ENCODE data around the gene IER3IP1.

Gene IER3IP1

GRCh38 chr18:47115205-47115604 lies 61.0 kb downstream of the IER3IP1 start:
- Histone ChIP-seq H3K9me3 (ENCODE audit: control insufficient read depth, low read length) (no peaks in the 10 kb centered on the region), H3K9ac (ENCODE audit: low read length) (no peak overlapping the region), H3K36me3 (ENCODE audit: control insufficient read depth, insufficient read depth, low read length, severe bottlenecking) (peaks cover 54% of the 10 kb centered on the region), H3K4me1 (ENCODE audit: control insufficient read depth, insufficient read depth, low read length) (peaks cover 6% of the 10 kb centered on the region), H3K4me3 (ENCODE audit: low read length) (no peak overlapping the region), H3K27me3 (replicated peaks; ENCODE audit: control insufficient read depth, insufficient read depth, low read length) (no peaks in the 10 kb centered on the region)
- no peak for DNase-seq (ENCODE audit: low read depth)

- Histone ChIP-seq H3K4me3 (ENCODE audit: low read length) (no peak overlapping the region), H3K9me3 (ENCODE audit: control insufficient read depth, low read length) (no peaks in the 10 kb centered on the region), H3K36me3 (ENCODE audit: control insufficient read depth, insufficient read depth, low read length, severe bottlenecking) (peaks cover 54% of the 10 kb centered on the region), H3K27me3 (replicated peaks; ENCODE audit: control insufficient read depth, insufficient read depth, low read length) (no peaks in the 10 kb centered on the region), H3K9ac (ENCODE audit: low read length) (no peak overlapping the region), H3K4me1 (ENCODE audit: control insufficient read depth, insufficient read depth, low read length) (no peaks in the 10 kb centered on the region)
- DNase-seq (ENCODE audit: low read depth): peak; percentile 30
Observed at GRCh38 chr18:47113796-47114540, 62.2 kb downstream of the IER3IP1 start.

- H3K4me1 ChIP-seq (ENCODE audit: control insufficient read depth, insufficient read depth, low read length): no peaks in the 10 kb centered on the region
- no peaks in the 10 kb centered on the region for H3K27me3 ChIP-seq (replicated peaks; ENCODE audit: control insufficient read depth, insufficient read depth, low read length)
- peaks cover 74% of the 10 kb centered on the region for H3K36me3 ChIP-seq (ENCODE audit: control insufficient read depth, insufficient read depth, low read length, severe bottlenecking)
- no peak overlapping the region for H3K4me3 ChIP-seq (ENCODE audit: low read length)
- H3K9ac ChIP-seq (ENCODE audit: low read length): no peak overlapping the region
- H3K9me3 ChIP-seq (ENCODE audit: control insufficient read depth, low read length): no peaks in the 10 kb centered on the region
- DNase-seq (ENCODE audit: low read depth): no peak
Observed at GRCh38 chr18:47110492-47111274, 65.5 kb downstream of the IER3IP1 start.

GRCh38 chr18:47109720-47110119 lies 66.4 kb downstream of the IER3IP1 start:
- H3K9me3 ChIP-seq (ENCODE audit: control insufficient read depth, low read length): no peaks in the 10 kb centered on the region
- H3K9ac ChIP-seq (ENCODE audit: low read length): no peak overlapping the region
- no peaks in the 10 kb centered on the region for H3K27me3 ChIP-seq (replicated peaks; ENCODE audit: control insufficient read depth, insufficient read depth, low read length)
- no peak overlapping the region for H3K4me3 ChIP-seq (ENCODE audit: low read length)
- H3K36me3 ChIP-seq (ENCODE audit: control insufficient read depth, insufficient read depth, low read length, severe bottlenecking): peaks cover 77% of the 10 kb centered on the region
- no peaks in the 10 kb centered on the region for H3K4me1 ChIP-seq (ENCODE audit: control insufficient read depth, insufficient read depth, low read length)
- DNase-seq (ENCODE audit: low read depth): no peak

GRCh38 chr18:47108998-47109405 lies 67.2 kb downstream of the IER3IP1 start:
- DNase-seq (ENCODE audit: low read depth): no peak
- no peaks in the 10 kb centered on the region for H3K4me1 ChIP-seq (ENCODE audit: control insufficient read depth, insufficient read depth, low read length)
- peaks cover 78% of the 10 kb centered on the region for H3K36me3 ChIP-seq (ENCODE audit: control insufficient read depth, insufficient read depth, low read length, severe bottlenecking)

GRCh38 chr18:47108373-47108772 lies 67.8 kb downstream of the IER3IP1 start:
- no peaks in the 10 kb centered on the region for H3K27me3 ChIP-seq (replicated peaks; ENCODE audit: control insufficient read depth, insufficient read depth, low read length)
- no peaks in the 10 kb centered on the region for H3K9me3 ChIP-seq (ENCODE audit: control insufficient read depth, low read length)
- peaks cover 77% of the 10 kb centered on the region for H3K36me3 ChIP-seq (ENCODE audit: control insufficient read depth, insufficient read depth, low read length, severe bottlenecking)
- no peak for DNase-seq (ENCODE audit: low read depth)
- H3K4me1 ChIP-seq (ENCODE audit: control insufficient read depth, insufficient read depth, low read length): no peaks in the 10 kb centered on the region
- H3K4me3 ChIP-seq (ENCODE audit: low read length): no peak overlapping the region
- H3K9ac ChIP-seq (ENCODE audit: low read length): no peak overlapping the region

More at GRCh38 chr18:47108998-47109405, 67.2 kb downstream of the IER3IP1 start:
- H3K9ac ChIP-seq (ENCODE audit: low read length): no peak overlapping the region
- H3K4me3 ChIP-seq (ENCODE audit: low read length): no peak overlapping the region
- no peaks in the 10 kb centered on the region for H3K9me3 ChIP-seq (ENCODE audit: control insufficient read depth, low read length)
- no peaks in the 10 kb centered on the region for H3K27me3 ChIP-seq (replicated peaks; ENCODE audit: control insufficient read depth, insufficient read depth, low read length)

All from adipocyte (in vitro differentiated cells).